ENCODE measurements around the gene TRAF5.
"Not testable (repeated sequence)": the region's sequence is repeated elsewhere in the genome, so short reads cannot be mapped to it uniquely, and the experiment has no call there.

TRAF5 gene

DNA sequence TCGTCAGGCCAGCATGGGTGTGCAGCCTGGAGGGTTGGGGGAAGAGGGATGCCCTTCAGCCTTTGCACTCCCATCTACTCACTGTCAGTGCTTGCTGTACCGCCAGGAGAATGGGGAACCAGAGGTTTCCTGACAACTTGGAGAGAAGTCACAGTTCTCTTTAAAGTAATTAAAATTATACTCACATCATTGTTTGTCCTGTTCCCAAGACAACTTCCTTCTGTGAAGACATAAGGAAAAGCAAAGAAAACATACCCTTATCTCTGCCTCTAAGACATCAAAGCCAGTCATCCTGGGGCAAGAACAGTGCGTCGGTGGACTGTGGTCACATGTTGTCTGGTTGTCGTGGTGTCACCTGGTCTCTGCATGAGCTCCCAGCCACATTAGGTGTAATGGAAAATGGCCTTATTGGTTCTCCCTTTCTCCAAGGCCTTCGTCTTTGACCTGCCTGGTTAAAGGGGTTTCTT, 17.6 kb downstream of the TRAF5 start:
- peak; percentile 42 for DNase-seq (ENCODE audit: low read depth, low spot score)

DNA sequence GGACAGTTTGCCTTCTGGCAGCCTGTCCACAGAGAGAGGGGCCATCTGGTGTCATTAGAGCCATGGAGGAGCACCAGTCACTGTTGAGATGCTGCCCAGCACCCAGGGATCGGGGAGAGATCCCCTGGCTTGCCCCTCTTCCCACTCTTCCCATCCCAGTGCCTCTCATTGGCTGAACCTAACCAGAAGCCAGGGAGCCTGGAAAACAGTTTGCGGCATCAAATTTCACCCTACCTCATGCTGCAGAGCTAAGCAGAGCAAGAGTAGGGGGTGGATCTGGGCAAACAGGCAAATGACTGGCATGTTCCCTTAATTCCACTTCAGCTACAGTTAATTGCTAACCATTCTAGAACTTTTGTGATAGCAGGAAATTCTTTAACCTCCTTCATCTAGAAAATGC, 19.1 kb downstream of the TRAF5 start:
- peak; percentile 52 for DNase-seq (ENCODE audit: low read depth, low spot score)

DNA sequence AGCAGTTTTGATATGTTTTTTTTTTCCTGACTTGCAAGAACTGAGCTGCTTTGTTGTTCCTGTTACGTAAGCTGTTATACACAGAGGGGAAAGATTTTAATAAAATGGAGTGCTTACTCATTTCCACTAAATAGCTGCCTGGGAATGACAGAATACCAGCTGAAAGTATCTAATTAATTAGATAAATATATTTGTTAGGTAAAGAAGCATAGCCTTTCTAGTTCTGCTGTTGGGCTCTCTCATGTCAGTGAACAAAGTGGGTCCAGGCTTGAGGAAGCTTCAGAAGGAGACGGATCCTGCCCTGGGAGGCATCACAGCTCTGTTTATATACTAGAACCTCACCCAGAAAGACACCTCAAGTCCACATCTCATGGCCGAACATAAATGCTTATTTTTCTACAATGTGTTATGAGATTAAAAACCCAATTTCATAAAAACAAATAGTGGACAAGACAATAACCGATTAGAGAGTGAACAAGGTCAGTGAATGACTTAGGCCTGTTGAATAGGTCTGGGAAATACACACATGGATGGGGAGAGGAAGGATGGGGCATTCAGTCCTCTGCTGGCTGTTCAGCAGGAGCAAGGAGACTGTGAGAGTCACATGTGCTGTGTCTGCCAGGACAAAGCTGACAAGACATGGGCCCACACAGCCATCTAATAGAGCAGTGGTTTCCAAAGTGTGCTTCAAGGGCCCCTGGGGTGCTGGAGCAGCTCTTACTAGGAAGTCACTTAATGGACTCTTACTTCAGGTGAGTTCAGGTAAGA, 20.6 kb downstream of the TRAF5 start:
- DNase-seq (ENCODE audit: low read depth, low spot score), result no peak

DNA sequence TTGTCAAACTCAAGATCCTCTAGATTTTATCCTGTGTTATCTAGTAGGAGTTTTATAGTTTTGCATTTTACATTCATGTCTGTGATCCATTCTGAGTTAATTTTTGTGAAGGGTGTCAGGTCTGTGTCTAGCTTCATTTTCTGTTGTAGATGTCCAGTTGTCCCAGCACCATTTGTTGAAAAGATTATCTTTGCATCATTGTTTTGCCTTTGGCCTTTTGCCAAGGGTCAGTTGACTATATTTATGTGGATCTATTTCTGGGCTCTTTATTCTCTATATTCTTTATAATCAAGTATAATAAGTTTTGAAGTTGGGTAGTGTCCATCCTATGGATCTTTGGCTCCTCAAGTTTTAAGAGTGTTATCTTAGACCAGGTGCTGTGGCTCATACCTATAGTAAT, 21.9 kb downstream of the TRAF5 start:
- no peak for DNase-seq (ENCODE audit: low read depth, low spot score)

DNA sequence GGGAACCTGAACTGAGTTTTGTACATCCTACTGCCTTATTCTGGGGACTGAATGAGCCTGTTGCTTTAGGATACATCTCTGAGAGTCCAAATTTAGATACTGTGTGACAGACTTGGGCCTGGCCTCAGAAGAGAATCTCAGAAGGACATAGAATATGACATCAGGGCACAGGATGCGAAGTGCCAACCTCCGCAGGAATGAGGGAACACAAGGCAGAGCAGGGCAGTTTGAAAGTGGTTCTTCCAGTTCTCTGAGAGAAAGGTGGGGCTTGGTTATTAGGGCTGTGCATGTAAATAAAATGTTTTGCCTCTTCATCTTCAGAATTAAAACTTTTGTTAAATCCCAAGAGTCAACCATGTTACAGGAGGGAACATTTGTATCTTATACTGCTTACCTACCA, 23.1 kb downstream of the TRAF5 start:
- DNase-seq (ENCODE audit: low read depth, low spot score), result no peak

DNA sequence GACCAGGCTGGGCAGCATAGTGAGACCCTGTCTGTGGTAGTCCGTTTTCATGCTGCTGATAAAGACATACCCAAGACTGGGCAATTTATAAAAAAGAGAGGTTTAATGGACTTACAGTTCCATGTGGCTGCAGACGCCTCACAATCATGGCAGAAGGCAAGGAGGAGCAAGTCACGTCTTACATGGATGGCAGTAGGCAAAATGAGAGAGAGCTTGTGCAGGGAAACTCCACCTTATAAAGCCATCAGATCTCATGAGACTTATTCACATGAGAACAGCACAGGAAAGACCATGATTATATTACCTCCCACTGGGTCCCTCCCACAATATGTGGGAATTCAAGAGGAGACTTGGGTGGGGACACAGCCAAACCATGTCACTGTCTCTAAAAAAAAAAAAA, 25.4 kb downstream of the TRAF5 start:
- DNase-seq (ENCODE audit: low read depth, low spot score), result not testable (repeated sequence)

DNA sequence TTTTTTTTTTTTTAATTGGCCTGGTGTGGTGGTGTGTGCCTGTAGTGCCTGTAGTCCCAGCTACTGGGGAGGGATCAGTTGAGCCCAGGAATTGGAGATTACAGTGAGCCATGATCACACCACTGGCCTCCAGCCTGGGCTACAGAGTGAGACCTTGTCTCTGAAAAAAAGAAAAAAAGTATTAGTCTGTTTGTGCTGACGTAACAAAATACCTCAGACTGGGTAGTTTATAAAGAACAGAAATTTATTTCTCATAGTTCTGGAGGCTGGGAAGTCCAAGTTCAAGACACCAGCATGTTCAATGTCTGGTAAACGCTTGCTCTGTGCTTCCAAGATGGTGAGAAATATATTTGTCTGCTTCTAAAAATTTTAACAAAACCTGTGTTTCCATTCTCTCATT, 25.8 kb downstream of the TRAF5 start:
- no peak for DNase-seq (ENCODE audit: low read depth, low spot score)

DNA sequence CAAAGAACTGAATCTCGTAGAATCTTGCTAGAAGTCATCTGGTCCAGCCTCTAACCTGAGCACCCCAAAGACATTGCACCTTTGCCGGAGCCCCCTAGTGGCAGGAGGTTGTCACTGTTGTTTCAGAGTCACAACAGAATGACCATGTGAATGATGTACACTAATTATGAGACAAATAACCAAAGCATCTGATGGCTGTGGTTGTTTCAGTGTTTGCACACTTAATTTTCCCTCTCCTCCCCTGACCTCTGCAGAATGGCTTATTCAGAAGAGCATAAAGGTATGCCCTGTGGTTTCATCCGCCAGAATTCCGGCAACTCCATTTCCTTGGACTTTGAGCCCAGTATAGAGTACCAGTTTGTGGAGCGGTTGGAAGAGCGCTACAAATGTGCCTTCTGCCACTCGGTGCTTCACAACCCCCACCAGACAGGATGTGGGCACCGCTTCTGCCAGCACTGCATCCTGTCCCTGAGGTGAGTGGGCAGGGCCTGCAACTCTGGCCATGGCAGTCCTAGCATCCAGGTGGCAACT, 26.4 kb downstream of the TRAF5 start:
- DNase-seq (ENCODE audit: low read depth, low spot score), result no peak

DNA sequence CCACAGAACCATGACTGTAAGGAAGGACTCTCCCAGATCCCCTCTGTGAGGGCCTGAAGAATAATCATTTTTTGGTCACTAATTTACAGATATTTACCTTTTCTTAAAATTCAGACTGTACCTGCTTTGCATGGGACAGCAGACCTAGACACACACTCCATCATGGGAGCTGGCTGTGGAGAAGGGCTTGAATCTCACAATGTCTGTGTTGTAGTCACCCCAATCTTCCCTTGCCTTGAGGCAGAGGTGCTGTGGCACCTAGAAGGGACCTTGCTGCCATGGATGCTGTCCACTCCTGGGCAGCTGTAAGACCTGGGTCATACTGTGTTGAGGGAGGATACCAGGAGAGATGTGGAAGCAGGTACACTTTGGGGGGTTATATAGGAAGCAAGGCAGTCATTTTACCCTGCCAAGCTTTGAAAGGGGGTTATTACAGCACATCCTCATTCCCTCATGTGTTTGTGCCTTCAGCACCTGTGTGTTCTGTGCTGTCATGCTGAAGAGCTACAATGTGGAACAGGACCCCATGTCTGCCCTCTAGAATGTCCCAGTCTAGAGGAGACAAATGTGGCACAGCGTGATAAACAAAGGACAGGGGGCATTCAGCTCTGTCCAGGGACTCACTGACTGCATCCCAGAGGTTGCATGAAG, 27.1 kb downstream of the TRAF5 start:
- no peak for DNase-seq (ENCODE audit: low read depth, low spot score)

DNA sequence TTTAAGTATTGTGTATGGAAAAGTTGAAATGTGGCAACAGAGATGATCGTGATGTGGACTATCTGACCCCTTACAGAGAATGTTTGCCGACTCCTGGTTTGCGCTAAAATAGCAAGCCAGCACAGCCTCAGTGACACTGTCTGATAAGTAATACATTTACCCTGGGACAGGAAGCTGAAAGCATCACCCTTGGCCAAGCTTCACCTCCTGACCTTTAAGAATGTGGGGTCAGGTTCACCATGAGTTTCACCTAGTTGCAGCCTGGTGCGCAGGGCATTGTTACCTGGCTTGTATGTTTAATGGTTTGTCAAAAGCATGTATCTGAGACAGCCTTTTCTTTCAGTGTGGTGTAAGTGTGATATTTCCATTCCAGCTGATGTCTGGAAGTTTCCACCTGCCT, 29.2 kb downstream of the TRAF5 start:
- DNase-seq (ENCODE audit: low read depth, low spot score), result no peak

DNA sequence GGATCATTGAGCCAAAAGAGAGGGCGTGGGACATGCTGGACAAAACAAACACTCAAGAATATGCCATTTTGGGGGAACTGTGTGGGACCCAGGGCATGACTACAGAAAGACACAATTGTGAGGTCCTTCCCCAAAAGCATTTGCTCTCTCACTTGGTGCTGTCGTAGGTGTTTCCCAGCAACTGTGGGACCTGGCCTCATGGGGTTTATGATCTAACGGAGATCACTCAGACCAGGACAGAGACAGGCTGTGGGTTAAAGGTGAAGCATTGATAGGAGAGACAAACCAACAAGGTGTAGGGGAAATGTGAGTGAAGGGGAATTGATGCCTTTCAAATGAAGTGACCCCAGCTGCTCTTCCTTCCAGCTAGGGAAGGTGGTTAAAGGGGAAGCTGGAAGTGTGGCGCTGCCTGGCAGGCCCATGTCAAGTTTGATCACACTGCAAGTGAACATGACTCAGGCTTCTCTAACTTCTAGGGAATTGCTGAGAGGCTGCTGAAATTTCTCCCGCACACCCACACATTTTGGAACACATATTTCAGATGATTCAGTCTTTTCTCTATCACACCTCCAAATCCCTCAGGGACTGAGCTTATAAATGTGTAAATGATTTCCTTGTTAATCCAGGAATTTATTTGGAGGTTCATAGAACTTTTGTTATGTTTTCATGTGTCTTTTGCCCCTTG, 30.2 kb downstream of the TRAF5 start:
- peak; percentile 48 for DNase-seq (ENCODE audit: low read depth, low spot score)

DNA sequence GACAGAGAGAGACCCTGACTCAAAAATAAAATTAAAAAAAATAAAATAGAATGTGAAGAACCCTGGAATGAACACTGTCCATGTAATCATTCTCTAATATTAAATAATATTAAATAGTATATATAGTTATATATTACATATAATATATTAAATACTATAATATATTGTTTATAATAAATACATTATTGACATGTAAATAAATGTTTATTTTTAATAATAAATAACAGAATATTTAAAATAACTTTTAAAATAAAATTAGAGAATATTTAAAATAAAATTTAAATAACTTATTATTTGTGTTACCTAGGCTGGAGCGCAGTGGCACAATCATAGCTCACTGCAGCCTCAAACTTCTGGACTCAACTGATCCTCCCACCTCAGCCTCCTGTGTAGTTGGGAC, 32.1 kb downstream of the TRAF5 start:
- DNase-seq (ENCODE audit: low read depth, low spot score), result no peak

DNA sequence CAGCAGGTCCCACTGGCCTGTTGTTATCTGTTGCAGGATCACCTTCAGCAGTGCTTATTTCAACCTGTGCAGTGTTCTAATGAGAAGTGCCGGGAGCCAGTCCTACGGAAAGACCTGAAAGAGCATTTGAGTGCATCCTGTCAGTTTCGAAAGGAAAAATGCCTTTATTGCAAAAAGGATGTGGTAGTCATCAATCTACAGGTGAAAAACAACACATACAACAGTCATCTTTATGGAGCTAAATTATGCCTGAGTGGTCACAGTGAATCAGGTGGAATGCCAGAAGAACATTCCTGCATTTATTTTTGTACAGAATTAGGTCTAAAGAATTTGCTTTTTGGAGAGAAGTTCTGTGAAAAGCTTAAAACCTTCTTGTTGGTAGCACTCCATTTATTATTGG, 33.2 kb downstream of the TRAF5 start:
- DNase-seq (ENCODE audit: low read depth, low spot score), result peak; percentile 75

DNA sequence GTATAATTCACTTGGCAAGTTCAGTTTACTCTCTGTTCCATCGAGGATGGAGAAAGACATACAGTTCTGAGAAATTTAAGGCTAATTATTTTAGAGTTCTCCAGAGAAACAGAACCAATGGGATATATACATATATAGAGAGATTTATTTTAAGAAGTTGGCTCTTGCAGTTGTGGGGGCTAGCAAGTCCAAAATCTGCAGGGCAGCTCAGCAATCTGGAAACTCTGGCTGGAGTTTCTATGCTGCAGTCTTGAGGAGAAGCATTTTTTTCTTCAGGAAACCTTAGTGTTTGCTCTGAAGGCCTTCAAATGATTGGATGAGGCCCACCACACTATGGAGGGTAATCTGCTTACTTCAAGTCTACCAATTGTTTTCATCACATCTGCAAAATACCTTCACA, 34.6 kb downstream of the TRAF5 start:
- no peak for DNase-seq (ENCODE audit: low read depth, low spot score)

DNA sequence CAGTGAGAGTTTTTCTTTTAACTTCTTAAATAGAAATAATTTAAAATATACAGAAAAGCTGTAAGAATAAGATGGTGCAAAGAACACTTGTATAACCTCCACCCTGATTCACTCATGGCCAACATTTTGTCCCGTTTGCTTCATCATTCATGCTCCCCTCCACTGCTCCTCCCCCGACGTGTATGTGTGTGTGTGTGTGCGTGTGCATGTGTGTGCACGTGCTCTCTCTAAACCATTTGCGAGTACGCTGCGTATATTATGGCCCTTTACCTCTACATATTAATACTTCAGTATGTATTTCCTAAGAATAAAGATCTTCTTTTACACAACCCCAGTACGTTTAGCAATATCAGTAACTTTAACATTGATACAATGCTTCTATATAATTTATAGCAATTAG, 43.0 kb downstream of the TRAF5 start:
- DNase-seq (ENCODE audit: low read depth, low spot score), result no peak

DNA sequence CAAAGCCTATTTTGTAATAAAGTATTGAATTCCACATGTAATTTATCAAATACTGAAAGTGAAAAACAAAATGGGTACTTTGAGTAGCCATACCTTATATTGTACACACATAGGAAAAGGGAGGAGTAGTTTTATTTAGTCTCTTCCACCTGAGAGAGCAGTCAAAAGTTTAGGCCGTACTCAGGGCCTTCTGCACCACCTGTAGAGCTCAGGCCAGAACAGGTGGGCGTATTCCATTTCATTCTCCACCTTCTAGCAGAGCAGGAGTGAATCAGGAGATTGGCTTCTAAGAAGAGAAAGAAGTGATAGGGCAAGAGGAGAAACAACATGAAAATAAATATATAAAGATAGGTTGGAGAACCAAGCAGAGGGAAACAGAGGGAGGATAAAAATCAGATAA, 44.0 kb downstream of the TRAF5 start:
- no peak for DNase-seq (ENCODE audit: low read depth, low spot score)

DNA sequence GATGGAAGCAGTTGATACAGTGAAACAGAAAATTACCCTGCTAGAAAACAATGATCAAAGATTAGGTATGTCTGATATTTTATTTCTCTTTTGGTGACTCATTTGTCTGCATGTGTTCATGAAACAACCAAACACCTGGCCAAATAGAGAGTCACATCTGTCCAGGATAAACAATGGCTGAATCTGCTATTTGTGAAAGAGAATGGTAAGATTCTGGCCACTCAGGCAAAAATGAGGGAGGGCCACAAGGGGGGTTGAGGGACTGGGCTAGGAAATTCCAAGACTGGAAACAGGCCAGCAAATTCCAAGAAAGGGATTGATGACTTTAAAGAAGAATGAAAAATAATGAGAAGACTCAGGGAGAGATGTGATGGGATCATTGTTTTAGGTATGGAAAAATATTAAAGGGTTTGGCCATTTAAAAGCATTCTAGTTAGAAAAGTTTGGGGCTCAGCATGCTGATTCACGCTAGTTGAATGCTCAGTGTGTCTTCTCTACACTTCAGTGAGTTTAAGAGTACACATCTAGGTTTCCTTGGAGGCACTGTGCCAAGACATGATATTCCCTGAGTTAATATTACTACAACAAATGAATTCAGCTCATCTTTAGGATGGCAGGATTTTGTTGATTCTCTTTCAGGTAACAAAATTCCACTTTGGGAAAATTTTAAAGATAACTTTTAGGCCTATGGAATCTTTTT, 44.9 kb downstream of the TRAF5 start:
- DNase-seq (ENCODE audit: low read depth, low spot score), result peak; percentile 70

DNA sequence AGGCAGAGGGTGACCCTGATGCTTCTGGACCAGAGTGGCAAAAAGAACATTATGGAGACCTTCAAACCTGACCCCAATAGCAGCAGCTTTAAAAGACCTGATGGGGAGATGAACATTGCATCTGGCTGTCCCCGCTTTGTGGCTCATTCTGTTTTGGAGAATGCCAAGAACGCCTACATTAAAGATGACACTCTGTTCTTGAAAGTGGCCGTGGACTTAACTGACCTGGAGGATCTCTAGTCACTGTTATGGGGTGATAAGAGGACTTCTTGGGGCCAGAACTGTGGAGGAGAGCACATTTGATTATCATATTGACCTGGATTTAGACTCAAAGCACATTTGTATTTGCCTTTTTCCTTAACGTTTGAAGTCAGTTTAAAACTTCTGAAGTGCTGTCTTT, 45.8 kb downstream of the TRAF5 start:
- no peak for DNase-seq (ENCODE audit: low read depth, low spot score)

DNA sequence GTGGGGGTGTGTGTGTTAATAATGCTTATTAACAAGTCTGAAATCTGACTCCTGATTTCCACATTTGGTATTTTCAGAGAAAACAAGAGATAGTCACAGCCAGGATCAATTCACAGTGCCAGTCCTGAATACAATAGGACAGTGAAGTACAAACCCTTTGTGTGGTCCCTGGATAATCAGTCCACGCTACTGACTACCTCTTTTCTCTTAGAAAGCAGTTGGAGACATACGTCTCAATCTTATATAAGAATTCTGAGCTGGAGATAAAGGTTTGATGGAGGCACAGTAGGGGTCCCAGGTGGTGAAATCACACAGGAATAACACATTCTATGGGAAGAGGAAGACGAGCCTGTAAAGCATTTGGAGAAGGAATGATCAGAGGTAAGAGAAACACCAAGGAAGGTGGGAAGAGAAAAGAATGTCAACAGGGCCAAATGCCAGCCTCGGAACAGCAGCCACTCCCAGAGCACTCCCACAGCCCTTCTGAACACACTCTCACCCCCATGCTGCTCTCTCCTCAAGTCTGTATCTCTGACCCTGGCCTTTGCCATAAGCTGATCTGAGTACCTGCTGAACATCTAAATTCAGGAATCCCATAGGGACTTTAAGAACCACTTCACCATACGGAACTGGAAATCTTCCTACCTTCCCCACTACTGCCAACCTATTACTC, 48.6 kb downstream of the TRAF5 start:
- no peak for DNase-seq (ENCODE audit: low read depth, low spot score)

DNA sequence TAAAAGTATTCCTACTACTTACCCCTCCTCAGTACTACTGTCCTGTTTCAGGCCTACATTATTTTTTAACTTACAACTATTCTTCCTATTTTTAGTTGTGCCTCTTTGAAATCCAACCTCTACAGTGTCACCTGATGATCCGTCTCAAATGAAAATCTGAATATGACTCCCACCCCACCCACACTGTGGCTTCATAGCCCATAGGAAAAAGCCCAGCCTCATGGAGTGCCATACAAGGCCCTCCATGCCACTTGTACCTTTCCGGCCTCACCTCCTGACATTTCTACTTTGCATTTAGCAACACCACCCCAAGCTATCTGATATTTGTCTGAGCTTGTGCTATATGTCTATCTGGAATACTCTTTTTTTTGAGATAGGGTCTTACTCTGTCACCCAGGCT, 49.3 kb downstream of the TRAF5 start:
- no peak for DNase-seq (ENCODE audit: low read depth, low spot score)

DNA sequence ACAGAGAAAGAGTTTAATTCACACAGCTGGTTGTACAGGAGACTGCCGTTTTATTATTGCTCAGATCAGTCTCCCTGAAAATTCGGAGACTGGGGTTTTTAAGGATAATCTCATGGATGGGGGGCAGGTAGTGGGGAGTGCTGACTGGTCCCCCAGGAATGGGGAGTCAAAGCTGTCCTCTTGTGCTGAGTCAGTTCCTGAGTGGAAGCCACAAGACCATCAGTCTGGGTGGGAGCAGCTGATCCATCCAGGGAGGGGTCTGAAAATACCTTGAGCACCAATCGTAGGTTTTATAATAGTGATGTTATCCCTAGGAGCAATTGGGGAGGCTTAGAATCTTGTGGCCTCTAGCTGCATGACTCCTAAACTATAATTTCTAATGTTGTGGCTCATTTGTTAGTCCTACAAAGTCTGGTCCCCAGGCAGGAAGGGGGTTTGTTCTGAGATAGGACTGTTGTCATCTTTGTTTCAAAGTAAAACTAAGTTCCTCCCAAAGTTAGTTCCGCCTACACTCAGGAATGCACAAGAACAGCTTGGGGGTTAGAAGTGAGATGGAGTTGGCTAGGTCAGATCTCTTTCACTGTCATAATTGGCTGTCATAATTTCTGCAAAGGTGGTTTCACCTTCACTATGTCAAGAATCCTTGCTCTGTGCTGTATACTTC, 50.3 kb downstream of the TRAF5 start:
- DNase-seq (ENCODE audit: low read depth, low spot score), result no peak
